HCT116 (cell line): ENCODE results near the gene PPIL6. TPM values are rescaled to one million over a fixed set of nuclear protein-coding genes. Genes with fewer than 3 reads are reported as not detected.

ENCODE experiments used
- ATAC-seq: fragments of 200-7000 bp; cut with Tn5 transposase; 2 replicates; pipeline ENCODE4 v1.9.1; 2020; ENCODE audit warnings: mild to moderate bottlenecking, moderate library complexity
- BruUV-seq: library from RNA; stranded (reverse); fragments of 400-500 nt; replicated peaks from 2 replicates; lab custom pipeline; 2021; lab: Mats Ljungman, UMichigan
- CTCF ChIA-PET: fragments of 300-600 bp; sonication (Branson Sonifier 250); formaldehyde crosslinking; loops from one replicate; lab custom pipeline; 2021; ENCODE audit warnings: antibody characterized with exemption; lab: Charles Lee
- POLR2A ChIA-PET: fragments of 300-600, 350-600 bp; sonication (Branson Sonifier 250); formaldehyde crosslinking; loops from one replicate; lab custom pipeline; 2021; ENCODE audit warnings: antibody characterized with exemption; lab: Charles Lee
- RAD21 ChIA-PET, 2 experiments: fragments of 300-600 bp; sonication (Branson Sonifier 250); formaldehyde crosslinking; loops; one replicate each; lab custom pipeline; 2023; ENCODE audit warnings: low total read pairs in 2 of 2; ENCODE audit not compliant: uncharacterized antibody in 2 of 2, unreplicated experiment in 2 of 2, low non-redundant PET in 1 of 2; lab: Charles Lee
- DNase-seq: peaks from one replicate; pipeline ENCODE4 v3.0.0-alpha.2; 2010; ENCODE audit warnings: low read depth, low spot score
- H2AFZ ChIP-seq: fragments of 200-600 bp; shearing (Covaris generic), sonication (generic); 2 replicates; pipeline ENCODE4 v1.6.1; 2017; ENCODE audit warnings: low read depth, mixed run types, mixed read lengths, antibody characterized with exemption, low read length; ENCODE audit not compliant: poor library complexity, severe bottlenecking
- H3K27ac ChIP-seq: 2 replicates; pipeline ENCODE4 v1.5.1; 2012; ENCODE audit warnings: low read depth, low read length
- H3K27me3 ChIP-seq: fragments of 200-600 bp; sonication (generic); 2 replicates; pipeline ENCODE4 v1.6.1; 2016; ENCODE audit warnings: mixed run types, low read length, mixed read lengths; ENCODE audit not compliant: insufficient read depth
- H3K36me3 ChIP-seq, 2 experiments: fragments of 200-500 bp in 1 of 2; fragments of 200-600 bp in 1 of 2; sonication (Bioruptor generic) in 1 of 2; sonication (generic) in 1 of 2; 2 replicates each; pipeline versions ENCODE4 v1.5.1 to v1.6.1; 2014 to 2016; ENCODE audit warnings: low read length in 2 of 2, inconsistent platforms in 1 of 2, mixed read lengths in 1 of 2, mixed run types in 1 of 2; ENCODE audit not compliant: insufficient read depth in 2 of 2, control insufficient read depth in 1 of 2
- H3K4me1 ChIP-seq, 2 experiments: fragments of 200-600 bp in 1 of 2; sonication (generic) in 1 of 2; 2 replicates each; pipeline versions ENCODE4 v1.5.1 to v1.6.1; 2012 to 2017; ENCODE audit warnings: low read length in 2 of 2, inconsistent platforms in 1 of 2, mild to moderate bottlenecking in 1 of 2, mixed read lengths in 1 of 2, mixed run types in 1 of 2, moderate library complexity in 1 of 2; ENCODE audit not compliant: insufficient read depth in 2 of 2, control insufficient read depth in 1 of 2
- H3K4me2 ChIP-seq: fragments of 200-600 bp; sonication (generic); 2 replicates; pipeline ENCODE4 v1.6.1; 2017; ENCODE audit warnings: mixed run types, low read length, mixed read lengths
- H3K4me3 ChIP-seq, 2 experiments: fragments of 200-600 bp in 1 of 2; sonication (generic) in 1 of 2; replicated peaks in 1 of 2; 2 replicates each; pipeline ENCODE4 v1.5.1; 2011 to 2016; ENCODE audit warnings: low read length in 2 of 2, control low read depth in 1 of 2, low read depth in 1 of 2, mild to moderate bottlenecking in 1 of 2, mixed read lengths in 1 of 2, mixed run types in 1 of 2
- H3K79me2 ChIP-seq: fragments of 200-600 bp; sonication (generic); 2 replicates; pipeline ENCODE4 v1.6.1; 2017; ENCODE audit warnings: mild to moderate bottlenecking, mixed run types, low read length, moderate library complexity, mixed read lengths; ENCODE audit not compliant: insufficient read depth
- H3K9ac ChIP-seq: fragments of 200-600 bp; sonication (generic); 2 replicates; pipeline ENCODE4 v1.6.1; 2016; ENCODE audit warnings: low read length, mixed read lengths
- H3K9me2 ChIP-seq: fragments of 200-600 bp; sonication (generic), shearing (Covaris generic); 2 replicates; pipeline ENCODE4 v1.6.1; 2017; ENCODE audit warnings: mixed run types, mild to moderate bottlenecking, moderate library complexity; ENCODE audit not compliant: insufficient read depth
- H3K9me3 ChIP-seq, 2 experiments: fragments of 200-500 bp in 1 of 2; fragments of 200-600 bp in 1 of 2; sonication (Bioruptor generic) in 1 of 2; sonication (generic) in 1 of 2; 2 replicates each; pipeline ENCODE4 v1.6.1; 2014 to 2017; ENCODE audit warnings: low read length in 2 of 2, mixed read lengths in 2 of 2, inconsistent platforms in 1 of 2, low read depth in 1 of 2, mild to moderate bottlenecking in 1 of 2, mixed run types in 1 of 2, moderate library complexity in 1 of 2; ENCODE audit not compliant: control insufficient read depth in 1 of 2, insufficient read depth in 1 of 2
- H4K20me1 ChIP-seq: fragments of 200-600 bp; sonication (generic), shearing (Covaris generic); 2 replicates; pipeline ENCODE4 v1.6.1; 2017; ENCODE audit warnings: mixed run types, mild to moderate bottlenecking, moderate library complexity; ENCODE audit not compliant: insufficient read depth
- CBX3 ChIP-seq: IDR thresholded peaks from 2 replicates; pipeline ENCODE4 v1.6.1; 2012; ENCODE audit warnings: low read depth
- CTCF ChIP-seq, 3 experiments: fragments of 200-600 bp in 1 of 3; sonication (generic) in 1 of 3; IDR thresholded peaks in 2 of 3; conservative IDR thresholded peaks in 1 of 3; 2 replicates each; pipeline ENCODE4 v1.5.1; 2012 to 2017; ENCODE audit warnings: low read depth in 2 of 3, low read length in 2 of 3, antibody characterized with exemption in 1 of 3, borderline replicate concordance in 1 of 3, control low read depth in 1 of 3, mild to moderate bottlenecking in 1 of 3, mixed read lengths in 1 of 3, mixed run types in 1 of 3, moderate library complexity in 1 of 3; ENCODE audit not compliant: insufficient read depth in 1 of 3
- EGR1 ChIP-seq: IDR thresholded peaks from 2 replicates; pipeline ENCODE4 v1.6.1; 2012; ENCODE audit warnings: low read depth
- FOSL1 ChIP-seq: IDR thresholded peaks from 2 replicates; pipeline ENCODE4 v1.6.1; 2012; ENCODE audit warnings: low read depth
- JUND ChIP-seq: IDR thresholded peaks from 2 replicates; pipeline ENCODE4 v1.6.1; 2012
- POLR2A ChIP-seq: IDR thresholded peaks from 2 replicates; pipeline ENCODE4 v1.7.0; 2011; ENCODE audit warnings: borderline replicate concordance; ENCODE audit not compliant: insufficient read depth, insufficient read length; ENCODE audit errors: extremely low read depth
- RAD21 ChIP-seq: IDR thresholded peaks from 2 replicates; pipeline ENCODE4 v1.6.1; 2012; ENCODE audit warnings: low read depth, mild to moderate bottlenecking
- REST ChIP-seq: IDR thresholded peaks from 2 replicates; pipeline ENCODE4 v1.6.1; 2012; ENCODE audit warnings: low read depth
- SIN3A ChIP-seq: IDR thresholded peaks from 2 replicates; pipeline ENCODE4 v1.6.1; 2012; ENCODE audit warnings: low read depth
- SRF ChIP-seq: IDR thresholded peaks from 2 replicates; pipeline ENCODE4 v1.6.1; 2012; ENCODE audit warnings: low read depth
- TCF7L2 ChIP-seq: IDR thresholded peaks from 2 replicates; pipeline ENCODE4 v1.7.0; 2011; ENCODE audit warnings: borderline replicate concordance, inconsistent platforms; ENCODE audit not compliant: insufficient read depth, insufficient read length; ENCODE audit errors: extremely low read depth
- YY1 ChIP-seq: IDR thresholded peaks from 2 replicates; pipeline ENCODE4 v1.6.1; 2011; ENCODE audit warnings: low read length, low read depth, moderate library complexity, mild to moderate bottlenecking; ENCODE audit not compliant: insufficient replicate concordance; ENCODE audit errors: extremely low read depth
- ZFX ChIP-seq: fragments of 450-650 bp; IDR thresholded peaks from 2 replicates; pipeline ENCODE4 v1.6.1; 2017
- ZNF274 ChIP-seq: fragments of 200-500 bp; sonication (Bioruptor generic); IDR thresholded peaks from 2 replicates; pipeline ENCODE4 v1.6.1; 2014; ENCODE audit warnings: mild to moderate bottlenecking, low read depth, low read length, inconsistent platforms
- intact Hi-C: fragments of 100-400 bp; cut with micrococcal nuclease; formaldehyde crosslinking; loops from 2 replicates; pipeline ENCODE4 v1.10.0; 2022
- total RNA-seq: library from RNA; stranded (reverse); gene quantifications from one replicate; pipeline ENCODE4 v1.2.1, GENCODE V29; 2021; ENCODE audit not compliant: unreplicated experiment

The PPIL6 gene
- total RNA-seq, 1 experiment from 2014 or later: 3.3 TPM

GRCh38 chr6:109453594-109454495 is 13.4 kb upstream of the PPIL6 start (continued):
- TF ChIP-seq CTCF (IDR thresholded peaks at IDR 0.05 in 2 of 3, conservative IDR thresholded peaks at IDR 0.05 in 1 of 3; ENCODE audit: borderline replicate concordance in 1 of 3, insufficient read depth in 1 of 3, low read depth in 2 of 3, low read length in 2 of 3): no peak
- no peak for TF ChIP-seq JUND
- no peak for TF ChIP-seq POLR2A
- TF ChIP-seq SIN3A: no peak
- no peak for TF ChIP-seq REST
- TF ChIP-seq, all 23 proteins: peak for 0

- ChIA-PET CTCF (interaction anchor here (1.6 kb wide), 1 partner anchor 12 kb away, joined by 4 read pairs; the partner anchor contains the start of genes PPIL6 and SMPD2), POLR2A (interaction anchor here (1.6 kb wide), 1 partner anchor 12 kb away, joined by 5 read pairs; no protein-coding TSS in a partner anchor), RAD21 (no interaction called here)
- H3K4me3 ChIP-seq: no peak overlapping the region
- H3K27ac ChIP-seq: no peak overlapping the region
- peaks cover 0 to 5% of the 10 kb centered on the region in 2 experiments; a peak in 1 of 4 replicates for H3K36me3 ChIP-seq
- H3K9me2 ChIP-seq: no peaks in the 10 kb centered on the region
- H3K4me2 ChIP-seq: no peak overlapping the region
- H3K4me1 ChIP-seq: peaks cover 4 to 33% of the 10 kb centered on the region in 2 experiments; a peak in 3 of 4 replicates
- H4K20me1 ChIP-seq: no peaks in the 10 kb centered on the region
- no peak overlapping the region for H2AFZ ChIP-seq
- no peaks in the 10 kb centered on the region for H3K79me2 ChIP-seq
- no peak for ATAC-seq
- no TSS peak for BruUV-seq
- no peaks in the 10 kb centered on the region for H3K9me3 ChIP-seq
- DNase-seq: no peak
- no peak overlapping the region for H3K9ac ChIP-seq
- intact Hi-C loops: no loop called here
- no peaks in the 10 kb centered on the region for H3K27me3 ChIP-seq
- TF ChIP-seq SRF (no peak), EGR1 (no peak), YY1 (no peak), JUND (no peak), ZFX (no peak), TCF7L2 (no peak), RAD21 (no peak), ZNF274 (no peak), CBX3 (no peak), FOSL1 (no peak)
- TF ChIP-seq, all 23 proteins: peak for 0
Measured at GRCh38 chr6:109453156-109453555, 12.7 kb upstream of the PPIL6 start.
